GM19452 (cell line): ENCODE results near the gene FBH1.
"Not testable (repeated sequence)": the region's sequence is repeated elsewhere in the genome, so short reads cannot be mapped to it uniquely, and the experiment has no call there.

Source experiments
- ATAC-seq: cut with Tn5 transposase; IDR thresholded peaks from one replicate; pipeline ENCODE4 v1.9.1; 2021; ENCODE audit not compliant: unreplicated experiment

The FBH1 gene

DNA sequence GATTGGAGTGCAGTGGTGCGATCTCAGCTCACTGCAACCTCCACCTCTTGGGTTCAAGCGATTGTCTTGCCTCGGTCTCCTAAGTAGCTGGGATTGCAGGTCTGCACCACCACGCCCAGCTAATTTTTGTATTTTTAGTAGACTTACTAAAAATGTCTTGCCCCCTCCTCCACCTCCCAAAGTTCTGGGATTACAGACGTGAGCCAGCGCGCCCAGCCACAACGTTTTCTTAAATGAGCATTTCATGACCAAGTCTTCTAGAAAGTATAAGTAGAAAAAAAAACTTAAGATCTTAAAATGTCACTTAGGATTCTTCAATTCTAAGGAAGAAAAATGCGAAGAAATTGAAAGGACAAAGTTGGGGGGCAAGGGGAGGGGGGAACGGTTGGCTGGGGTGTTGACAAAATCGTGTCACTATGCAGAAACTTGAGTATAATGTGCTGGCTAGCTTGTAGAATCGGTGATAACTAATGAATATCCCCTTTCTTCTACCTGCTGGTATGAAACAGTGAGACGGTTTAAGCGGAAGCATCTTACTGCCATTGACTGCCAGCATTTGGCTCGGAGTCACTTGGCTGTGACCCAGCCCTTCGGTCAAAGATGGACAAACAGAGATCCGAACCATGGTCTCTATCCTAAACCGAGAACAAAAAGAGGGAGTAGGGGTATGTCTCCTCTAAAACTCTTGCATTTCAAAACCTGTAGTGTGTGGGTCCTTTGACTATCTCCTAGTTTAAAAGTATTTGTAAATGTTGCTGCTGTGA is 12.7 kb downstream of the FBH1 start:
- ATAC-seq, result no peak

DNA sequence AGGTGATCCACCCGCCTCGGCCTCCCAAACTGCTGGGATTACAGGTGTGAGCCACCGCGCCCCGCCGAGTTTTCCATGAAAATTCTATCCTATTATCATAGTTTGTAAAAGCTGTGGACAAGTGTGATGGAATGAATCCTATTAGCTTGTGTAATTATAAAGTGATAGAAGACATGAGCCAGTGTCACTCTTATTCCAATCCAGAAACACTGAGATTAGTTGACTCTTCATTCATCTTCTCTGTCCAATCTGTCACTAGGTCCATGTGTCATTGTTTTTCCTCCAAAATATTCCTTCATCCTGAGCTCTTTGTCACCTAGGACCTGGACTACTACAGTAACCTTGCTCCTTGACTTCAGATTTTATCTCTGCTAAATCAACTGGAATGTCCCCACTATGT is 13.5 kb downstream of the FBH1 start:
- ATAC-seq, result no peak

DNA sequence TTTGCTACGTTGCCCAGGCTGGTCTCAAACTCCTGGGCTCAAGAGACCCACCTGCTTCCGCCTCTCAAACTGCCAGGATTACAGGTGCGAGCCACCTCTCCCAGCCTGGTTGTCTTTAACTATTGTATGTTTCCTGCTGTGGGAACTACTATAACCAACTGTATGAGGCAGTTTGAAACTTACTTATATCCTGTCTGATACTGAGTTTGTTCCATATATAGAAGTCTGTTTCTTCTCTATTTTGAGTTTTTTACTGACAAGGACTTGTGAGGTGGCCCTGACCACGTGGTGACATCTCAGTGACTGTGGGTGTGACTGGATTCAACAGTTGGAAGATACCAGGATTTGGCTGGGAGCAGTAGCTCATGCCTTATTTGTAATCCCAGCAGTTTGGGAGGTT is 14.2 kb downstream of the FBH1 start:
- peak; percentile 99 for ATAC-seq

DNA sequence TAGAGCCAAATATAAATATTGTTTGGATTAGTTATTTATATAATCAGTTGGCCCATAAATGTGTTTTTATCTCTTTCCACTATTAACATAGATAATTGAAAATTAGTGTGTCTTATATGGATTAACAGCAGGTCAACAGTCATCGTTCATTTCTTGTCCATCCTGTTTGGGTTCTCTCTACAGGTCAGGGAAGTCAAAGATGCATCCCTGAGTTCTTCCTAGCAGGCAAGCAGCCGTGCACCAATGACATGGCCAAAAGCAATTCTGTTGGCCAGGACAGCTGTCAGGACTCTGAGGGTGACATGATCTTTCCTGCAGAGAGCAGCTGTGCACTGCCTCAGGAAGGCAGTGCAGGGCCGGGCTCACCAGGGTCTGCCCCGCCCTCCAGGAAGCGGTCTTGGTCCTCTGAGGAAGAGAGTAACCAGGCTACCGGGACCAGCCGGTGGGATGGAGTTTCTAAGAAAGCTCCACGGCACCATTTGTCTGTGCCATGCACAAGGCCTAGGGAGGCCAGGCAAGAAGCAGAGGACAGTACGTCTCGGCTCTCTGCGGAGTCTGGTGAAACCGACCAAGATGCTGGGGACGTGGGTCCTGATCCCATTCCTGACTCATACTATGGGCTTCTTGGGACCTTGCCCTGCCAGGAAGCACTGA is 15.9 kb downstream of the FBH1 start:
- no peak for ATAC-seq

DNA sequence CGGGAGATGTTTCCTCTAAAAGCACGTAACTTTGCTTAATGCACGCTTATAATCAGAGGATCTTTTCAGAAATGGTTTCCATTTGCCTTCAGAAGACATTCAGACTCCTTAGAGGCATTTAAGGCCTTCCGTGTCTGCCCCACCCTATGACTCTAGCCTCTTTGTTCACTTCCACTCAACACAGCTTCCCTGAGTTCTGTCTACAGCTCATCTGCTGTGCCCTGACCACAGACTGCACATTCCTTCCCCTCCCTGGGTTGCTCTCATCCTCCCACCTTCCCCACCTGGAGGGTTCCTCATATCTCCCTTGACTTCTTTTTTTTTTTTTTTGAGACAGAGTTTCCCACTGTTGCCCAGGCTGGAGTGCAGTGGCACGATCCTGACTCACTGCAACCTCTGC is 16.6 kb downstream of the FBH1 start:
- no peak for ATAC-seq

DNA sequence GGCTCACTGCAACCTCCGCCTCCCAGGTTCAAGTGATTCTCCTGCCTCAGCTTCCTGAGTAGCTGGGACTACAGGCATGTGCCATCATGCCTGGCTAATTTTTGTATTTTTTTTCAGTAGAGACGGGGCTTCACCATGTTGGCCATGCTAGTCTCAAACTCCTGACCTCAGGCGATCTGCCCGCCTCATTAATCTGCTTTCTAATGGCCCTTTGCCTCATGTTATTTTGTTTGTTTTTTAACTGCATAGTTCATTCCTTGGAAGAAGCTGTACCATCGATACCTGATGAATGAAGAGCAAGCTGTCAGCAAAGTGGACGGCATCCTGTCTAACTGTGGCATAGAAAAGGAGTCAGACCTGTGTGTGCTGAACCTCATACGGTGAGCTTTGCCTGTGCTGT is 18.6 kb downstream of the FBH1 start:
- ATAC-seq, result not testable (repeated sequence)

DNA sequence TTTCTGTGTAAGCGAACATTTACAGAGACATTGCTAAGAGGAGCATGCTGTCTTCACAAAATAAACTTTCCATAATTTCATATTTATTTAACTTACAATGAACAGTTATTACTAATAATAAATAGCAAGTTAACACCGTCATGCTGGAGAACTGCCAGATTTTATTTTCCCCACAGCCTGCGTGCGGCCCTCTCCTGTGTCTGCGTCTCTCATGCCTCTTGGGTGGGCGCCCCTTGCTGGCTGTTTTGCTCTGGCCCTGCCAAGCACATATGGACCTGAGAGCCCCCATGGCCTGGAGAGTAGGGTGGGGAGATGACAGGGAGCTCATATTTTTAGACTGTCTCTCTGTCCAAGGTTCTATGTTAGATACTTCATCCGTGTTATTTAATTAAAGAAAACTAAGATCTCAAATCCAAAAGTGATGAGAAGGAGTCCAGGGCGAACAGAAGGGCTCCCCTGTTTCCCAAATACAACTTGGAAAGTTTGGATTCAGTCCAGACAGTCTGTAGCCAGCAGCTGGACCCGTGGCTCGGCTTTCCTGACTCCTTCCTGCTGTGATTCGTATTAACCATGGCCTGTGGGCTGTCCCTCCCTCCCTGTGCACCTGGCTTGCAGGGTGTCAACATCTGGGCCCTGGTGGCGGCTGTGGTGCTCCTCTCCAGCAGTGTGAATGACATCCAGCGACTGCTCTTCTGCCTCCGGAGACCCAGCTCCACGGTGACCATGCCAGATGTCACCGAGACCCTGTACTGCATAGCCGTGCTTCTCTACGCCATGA is 20.5 kb downstream of the FBH1 start:
- no peak for ATAC-seq

DNA sequence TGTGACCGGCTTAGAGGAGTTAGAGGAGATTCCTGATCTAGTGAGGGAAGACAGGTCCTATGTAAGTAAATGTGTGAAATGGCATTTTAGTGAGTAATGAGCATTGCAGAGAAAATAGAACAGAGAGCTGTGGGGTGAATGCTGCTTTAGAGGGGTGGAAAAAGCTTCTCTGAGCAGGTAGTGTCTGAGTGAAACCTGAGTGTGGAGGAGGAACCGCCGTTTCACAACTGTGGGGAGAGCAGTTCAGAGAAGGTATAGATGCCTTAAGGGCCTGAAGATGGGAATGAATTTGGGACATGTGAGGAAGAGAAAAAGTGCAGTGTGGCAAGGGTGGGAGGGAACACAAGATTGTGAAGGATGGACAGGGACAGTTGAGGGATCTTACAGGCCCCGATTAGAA is 21.6 kb downstream of the FBH1 start:
- no peak for ATAC-seq

DNA sequence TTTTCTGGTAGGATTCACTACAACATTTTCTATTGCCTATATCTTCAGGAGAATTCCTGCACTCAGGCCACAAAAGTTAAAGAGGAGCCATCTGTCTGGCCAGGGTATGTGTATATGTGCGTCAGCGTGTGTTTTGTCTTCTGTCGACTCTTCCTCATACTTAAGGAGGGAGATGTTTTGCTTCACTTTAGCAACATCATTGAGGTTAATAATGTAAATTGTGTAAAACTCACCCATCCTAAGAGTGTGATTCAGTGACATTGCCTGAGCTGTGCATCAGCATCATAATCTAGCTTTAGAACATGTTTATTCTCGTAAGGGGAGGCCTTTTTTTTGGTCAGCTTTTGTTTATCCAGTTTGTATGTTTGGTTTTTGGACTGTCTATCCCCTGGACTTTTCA is 23.7 kb downstream of the FBH1 start:
- ATAC-seq, result no peak

DNA sequence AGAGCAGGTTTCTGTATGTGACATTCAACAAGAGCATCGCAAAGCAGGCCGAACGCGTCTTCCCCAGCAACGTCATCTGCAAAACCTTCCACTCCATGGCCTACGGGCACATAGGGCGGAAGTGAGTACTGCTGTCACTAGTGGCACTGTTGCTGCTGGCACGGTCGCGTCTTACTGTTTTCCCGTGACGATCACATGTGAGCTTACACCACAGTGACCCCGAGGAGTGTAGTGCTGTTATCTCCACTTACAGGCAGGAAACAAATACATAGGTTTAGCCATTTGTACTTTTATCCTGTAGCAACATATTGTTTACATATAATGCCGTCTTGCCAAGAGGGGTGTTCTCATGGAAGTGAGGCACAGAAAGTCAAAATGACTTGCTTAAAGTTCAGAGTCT is 25.4 kb downstream of the FBH1 start:
- ATAC-seq, result no peak

DNA sequence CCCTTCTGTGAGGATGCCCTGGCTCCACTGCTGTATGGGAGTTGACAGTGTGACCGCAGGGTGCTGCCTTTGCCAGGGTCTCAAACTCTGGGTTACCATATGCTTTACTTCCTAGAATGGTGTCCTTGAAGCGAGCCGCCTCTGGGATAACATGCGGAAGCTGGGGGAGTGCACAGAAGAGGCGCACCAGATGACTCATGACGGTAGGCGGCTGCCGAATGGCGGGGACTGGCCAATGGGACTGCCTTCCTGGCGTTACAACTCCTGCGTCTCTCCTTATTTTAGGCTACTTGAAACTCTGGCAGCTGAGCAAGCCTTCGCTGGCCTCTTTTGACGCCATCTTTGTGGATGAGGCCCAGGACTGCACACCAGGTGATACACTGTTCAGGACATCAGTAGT is 27.3 kb downstream of the FBH1 start:
- no peak for ATAC-seq

DNA sequence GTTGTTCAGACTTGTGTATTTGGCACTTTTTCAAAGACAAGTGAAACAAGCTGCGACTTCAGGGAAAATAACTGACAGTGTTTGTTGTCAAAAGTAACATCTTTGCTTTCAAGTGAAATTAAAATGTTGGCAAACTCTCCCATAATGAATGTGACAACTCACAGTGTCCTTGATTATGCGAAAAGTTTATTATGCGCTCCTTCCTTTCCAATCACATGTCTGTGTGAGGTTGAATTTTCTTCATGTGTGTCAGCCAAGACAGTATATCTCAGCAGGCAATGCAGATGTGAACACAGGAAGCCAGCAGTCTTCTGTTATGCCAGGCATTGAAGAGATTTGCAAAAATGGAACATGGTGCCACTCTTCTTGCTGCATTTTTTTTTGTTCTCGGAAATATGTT is 28.7 kb downstream of the FBH1 start:
- no peak for ATAC-seq

DNA sequence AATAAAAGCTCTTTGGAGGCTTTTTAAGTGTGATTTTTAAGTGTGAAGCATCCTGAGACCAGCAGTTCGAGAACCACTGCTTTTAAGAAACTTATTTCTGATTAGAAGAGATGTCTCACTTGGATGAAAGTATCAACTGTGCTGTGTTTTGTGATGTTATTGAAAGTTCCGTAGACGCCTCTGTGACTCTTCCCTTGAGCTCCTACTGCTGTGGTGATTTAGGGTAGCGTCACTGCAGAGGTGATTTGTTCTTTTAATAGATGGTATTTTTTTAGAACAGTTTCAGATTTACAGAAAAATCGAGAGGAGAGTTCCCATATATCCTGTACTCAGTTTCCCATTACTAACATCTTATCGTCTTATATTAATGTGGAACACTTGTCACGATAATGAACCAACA is 29.5 kb downstream of the FBH1 start:
- no peak for ATAC-seq

DNA sequence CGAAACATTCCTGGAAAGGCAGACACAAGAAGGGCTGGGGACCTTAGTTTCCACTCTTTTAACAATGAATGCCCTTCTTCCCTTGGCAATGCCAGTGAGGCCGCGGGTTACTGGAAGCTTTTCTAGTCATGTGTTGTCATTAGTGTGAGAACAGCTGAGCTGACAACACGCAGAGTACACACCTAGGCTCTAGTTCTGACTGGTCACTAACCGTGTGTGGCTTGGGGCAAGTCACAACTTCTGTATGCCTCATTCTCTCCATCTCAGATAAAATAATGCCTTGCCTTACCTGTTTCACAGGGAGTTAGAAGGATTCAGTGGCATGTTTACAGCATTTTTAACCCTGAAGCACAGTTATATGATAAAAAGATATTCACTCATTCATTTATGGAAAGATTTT is 31.7 kb downstream of the FBH1 start:
- no peak for ATAC-seq

DNA sequence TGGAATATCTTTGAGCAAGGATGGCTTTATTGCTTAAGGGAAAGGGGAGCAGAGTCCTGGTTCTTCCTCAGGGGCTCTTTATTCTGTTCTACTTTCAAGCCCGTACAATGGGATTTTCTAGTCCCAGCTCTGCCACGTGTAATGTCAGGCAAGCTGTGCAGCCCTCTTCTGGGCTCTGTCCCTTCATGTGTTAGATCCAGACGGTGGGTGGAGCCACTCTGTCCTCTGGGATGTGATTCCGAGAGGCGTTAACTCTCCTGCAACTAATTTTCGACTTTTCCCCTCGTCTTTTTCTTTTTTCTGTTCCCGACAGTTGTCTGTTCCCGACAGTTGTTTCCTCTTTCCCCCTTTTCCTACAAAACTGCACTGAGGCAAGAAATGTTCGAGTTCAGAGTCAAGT is 34.8 kb downstream of the FBH1 start:
- no peak for ATAC-seq

DNA sequence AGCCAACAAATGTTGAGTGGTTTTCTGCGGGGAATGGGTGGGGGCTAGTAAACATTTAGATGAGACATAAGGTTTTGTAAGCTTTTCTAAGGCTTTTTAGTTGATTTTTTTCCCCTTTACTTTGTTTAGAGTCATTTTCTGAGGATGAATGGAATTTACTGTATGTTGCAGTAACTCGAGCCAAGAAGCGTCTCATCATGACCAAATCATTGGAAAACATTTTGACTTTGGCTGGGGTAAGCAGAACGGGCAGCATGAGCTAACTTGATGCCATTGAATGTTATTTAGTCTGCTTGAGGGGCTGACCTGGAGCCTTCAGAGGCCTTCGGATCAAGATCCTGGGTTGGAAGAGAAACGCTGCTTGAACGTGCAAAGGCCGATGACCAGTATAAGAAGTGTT is 37.3 kb downstream of the FBH1 start:
- ATAC-seq, result no peak

DNA sequence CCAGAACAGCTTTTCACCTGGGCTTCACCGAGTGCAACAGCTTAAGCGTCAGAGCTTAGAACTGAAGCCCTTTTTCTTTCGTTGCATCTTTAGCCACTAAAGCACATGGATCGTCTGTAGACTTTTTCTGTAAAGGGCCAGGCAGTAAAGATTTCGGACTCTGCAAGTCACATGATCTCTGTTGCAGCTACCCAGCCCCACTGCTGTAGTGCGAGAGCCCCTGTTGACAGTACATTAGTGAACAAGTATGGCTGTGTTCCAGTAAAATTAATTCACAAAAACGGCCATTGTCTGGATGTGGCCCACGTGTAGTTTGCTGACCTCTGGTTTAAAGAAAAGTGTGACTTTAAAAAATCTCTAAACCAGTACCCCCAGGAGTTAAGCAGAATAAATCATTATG is 39.4 kb downstream of the FBH1 start:
- no peak for ATAC-seq

DNA sequence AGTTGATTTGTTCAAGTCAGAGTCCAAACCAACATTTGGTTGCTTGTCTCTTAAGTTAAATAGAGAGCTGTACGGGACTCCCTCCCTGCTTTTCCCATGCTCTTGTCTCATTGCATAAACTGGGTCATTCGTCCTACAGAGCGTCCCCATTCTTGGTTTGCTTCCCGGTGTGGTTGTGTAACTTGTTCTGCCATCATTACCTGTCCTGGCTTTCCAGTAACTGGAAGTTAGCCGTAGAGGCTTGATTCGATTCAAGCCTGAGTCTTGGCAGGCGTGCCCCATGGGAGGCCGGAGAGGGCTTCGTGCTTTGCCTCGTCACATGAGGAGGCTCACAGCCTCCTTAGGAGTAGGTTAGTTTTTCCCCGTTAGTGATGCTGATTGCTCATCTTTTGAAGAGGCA is 40.2 kb downstream of the FBH1 start:
- ATAC-seq, result no peak

DNA sequence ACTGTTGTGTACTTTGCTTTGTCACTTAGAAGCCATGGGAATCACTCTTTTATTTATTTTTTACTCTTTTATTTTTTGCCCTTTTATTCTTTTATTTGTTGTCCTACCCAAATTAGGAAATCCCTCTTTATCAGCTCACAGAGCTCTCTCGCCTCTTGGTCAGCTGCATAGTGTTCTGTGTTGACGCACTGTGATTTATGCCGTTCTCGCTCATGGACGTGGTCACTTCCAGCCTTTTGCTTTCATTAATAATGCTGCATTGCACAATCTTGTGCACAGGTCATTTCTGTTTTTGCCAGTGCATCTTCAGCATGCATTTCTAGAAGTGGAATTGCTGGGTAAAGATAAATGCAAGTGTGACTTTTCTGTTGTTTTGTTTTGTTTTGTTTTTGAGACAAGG is 42.3 kb downstream of the FBH1 start:
- no peak for ATAC-seq

DNA sequence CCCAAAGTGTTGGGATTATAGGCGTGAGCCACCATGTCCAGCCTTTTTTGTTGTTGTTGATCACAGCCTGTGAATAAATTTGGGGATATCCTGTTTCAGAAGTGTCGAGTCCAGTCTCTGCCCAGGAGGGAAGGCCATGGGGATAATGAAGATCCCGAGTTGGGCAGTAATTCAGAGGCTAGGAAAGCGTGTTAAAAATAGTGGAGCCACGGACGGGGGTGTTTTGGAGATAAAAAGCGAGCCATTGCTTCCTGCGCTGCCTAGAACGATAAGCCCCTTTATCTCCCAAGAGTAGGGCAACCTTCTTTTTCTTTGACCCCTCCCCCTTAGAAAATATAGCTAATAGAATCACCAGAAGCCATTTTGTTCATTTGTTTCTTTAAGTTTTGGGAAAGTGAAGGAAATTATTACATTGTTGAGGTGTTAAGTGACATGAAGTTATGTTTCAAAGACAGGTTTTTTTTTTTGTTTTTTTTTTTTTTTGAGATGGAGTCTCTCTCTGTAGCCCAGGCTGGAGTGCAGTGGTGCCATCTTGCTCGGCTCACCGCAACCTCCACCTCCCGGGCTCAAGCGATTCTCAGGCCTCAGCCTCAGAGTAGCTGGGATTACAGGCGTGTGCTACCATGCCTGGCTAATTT is 44.0 kb downstream of the FBH1 start:
- no peak for ATAC-seq

DNA sequence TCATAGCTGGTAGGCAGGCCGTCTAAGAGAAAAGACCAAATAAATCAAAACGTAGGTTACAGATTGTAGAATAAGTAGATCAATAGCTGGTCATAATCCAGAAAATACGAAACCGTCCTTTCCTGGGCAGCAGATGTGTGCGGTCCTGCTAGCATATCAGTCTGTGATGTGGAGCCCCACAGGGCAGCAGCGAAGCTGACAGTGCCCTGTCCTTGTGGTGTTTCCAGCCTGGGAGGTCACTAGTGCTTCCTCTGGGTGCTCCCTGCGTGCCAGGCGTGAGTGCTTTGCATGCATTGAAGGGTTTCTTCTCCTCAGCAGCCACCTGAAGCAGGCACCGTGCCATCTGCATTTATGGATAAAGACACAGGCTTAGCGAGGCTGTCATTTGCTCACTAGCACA is 45.6 kb downstream of the FBH1 start:
- ATAC-seq, result no peak

DNA sequence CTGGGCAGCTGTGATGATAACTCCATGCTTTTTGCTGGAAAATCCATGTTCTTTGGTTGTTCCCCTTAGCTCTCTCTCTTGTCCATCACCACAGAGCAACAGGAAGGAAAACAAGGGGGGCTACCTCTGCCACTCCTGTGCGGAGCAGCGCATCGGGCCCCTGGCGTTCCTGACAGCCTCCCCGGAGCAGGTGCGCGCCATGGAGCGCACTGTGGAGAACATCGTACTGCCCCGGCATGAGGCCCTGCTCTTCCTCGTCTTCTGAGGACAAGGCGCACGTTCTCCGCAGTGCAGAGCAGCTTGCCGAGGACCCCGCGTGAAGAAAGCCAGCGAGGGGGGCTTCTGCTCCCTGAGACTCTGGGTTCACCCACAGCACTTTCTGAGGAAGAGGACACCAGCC is 47.0 kb downstream of the FBH1 start:
- ATAC-seq, result no peak
